Neural progenitor cell (in vitro differentiated cells): ENCODE measurements around the gene RIPOR3. TPM values are rescaled to one million over a fixed set of nuclear protein-coding genes. Genes with fewer than 3 reads are reported as not detected.

ENCODE experiments used
- DNase-seq: peaks from one replicate; pipeline ENCODE4 v3.0.0-alpha.2; 2016; ENCODE audit warnings: low spot score
- H2AFZ ChIP-seq: fragments of 200-600 bp; sonication (generic); replicated peaks from 2 replicates; pipeline ENCODE4 v1.6.1; 2016; ENCODE audit warnings: antibody characterized with exemption
- H3F3A ChIP-seq: fragments of 200-600 bp; sonication (generic); 2 replicates; pipeline ENCODE4 v1.6.1; 2016; ENCODE audit warnings: antibody characterized with exemption, low read depth
- H3K27ac ChIP-seq: fragments of 200-600 bp; sonication (generic); 2 replicates; pipeline ENCODE4 v1.5.1; 2016; ENCODE audit warnings: mild to moderate bottlenecking
- H3K27me3 ChIP-seq: fragments of 200-600 bp; sonication (generic); 2 replicates; pipeline ENCODE4 v1.6.1; 2016; ENCODE audit warnings: mild to moderate bottlenecking, moderate library complexity
- H3K36me3 ChIP-seq: fragments of 200-600 bp; sonication (generic); 2 replicates; pipeline ENCODE4 v1.5.1; 2016
- H3K4me1 ChIP-seq: fragments of 200-600 bp; sonication (generic); 2 replicates; pipeline ENCODE4 v1.6.1; 2016; ENCODE audit warnings: mixed run types
- H3K4me2 ChIP-seq: fragments of 200-600 bp; sonication (generic); 2 replicates; pipeline ENCODE4 v1.6.1; 2016
- H3K4me3 ChIP-seq: fragments of 200-600 bp; sonication (generic); 2 replicates; pipeline ENCODE4 v1.5.1; 2016
- H3K79me2 ChIP-seq: fragments of 200-600 bp; sonication (generic); 2 replicates; pipeline ENCODE4 v1.6.1; 2016; ENCODE audit warnings: low read depth
- H3K9ac ChIP-seq: fragments of 200-600 bp; sonication (generic); 2 replicates; pipeline ENCODE4 v1.6.1; 2016
- H3K9me3 ChIP-seq: fragments of 200-600 bp; sonication (generic); 2 replicates; pipeline ENCODE4 v1.5.1; 2016; ENCODE audit warnings: low read depth
- H4K20me1 ChIP-seq: fragments of 200-600 bp; sonication (generic); 2 replicates; pipeline ENCODE4 v1.6.1; 2016; ENCODE audit warnings: low read depth
- H3K27ac Mint-ChIP-seq: 3 replicates; pipeline ENCODE4 v1.8.0; 2021; ENCODE audit warnings: mixed read lengths
- H3K27me3 Mint-ChIP-seq: 2 replicates; pipeline ENCODE4 v1.8.0; 2022; ENCODE audit warnings: low read depth, mild to moderate bottlenecking, inconsistent platforms, moderate library complexity, mixed read lengths; ENCODE audit not compliant: insufficient read depth
- H3K36me3 Mint-ChIP-seq: 3 replicates; pipeline ENCODE4 v1.8.0; 2021; ENCODE audit warnings: mixed read lengths
- H3K4me1 Mint-ChIP-seq: 3 replicates; pipeline ENCODE4 v1.8.0; 2021; ENCODE audit warnings: mixed read lengths
- H3K4me3 Mint-ChIP-seq: 3 replicates; pipeline ENCODE4 v1.8.0; 2021; ENCODE audit warnings: mild to moderate bottlenecking, moderate library complexity, mixed read lengths
- H3K9me3 Mint-ChIP-seq: 3 replicates; pipeline ENCODE4 v1.8.0; 2020; ENCODE audit warnings: mixed read lengths
- EZH2 ChIP-seq: fragments of 200-600 bp; sonication (generic); IDR thresholded peaks from 2 replicates; pipeline ENCODE4 v1.6.1; 2017; ENCODE audit warnings: antibody characterized with exemption, mild to moderate bottlenecking, moderate library complexity
- EZH2phosphoT487 ChIP-seq: fragments of 200-600 bp; sonication (generic); IDR thresholded peaks from 2 replicates; pipeline ENCODE4 v1.6.1; 2017; ENCODE audit warnings: antibody characterized with exemption
- total RNA-seq: library from RNA; depleted of rRNA; stranded (reverse); fragments of >200 nt; gene quantifications from 2 replicates; pipeline ENCODE4 v1.2.3, GENCODE V29; 2015; ENCODE audit warnings: low replicate concordance
- TF ChIP-seq, protein P1 (sequence below): fragments of 200-600 bp; sonication (generic); IDR thresholded peaks from 2 replicates; pipeline ENCODE4 v1.5.1; 2017; ENCODE audit warnings: antibody characterized with exemption, mild to moderate bottlenecking

Gene RIPOR3
- total RNA-seq, 1 donor from 2014 or later, result 1.2 TPM

- no peak overlapping the region for H3K27ac Mint-ChIP-seq
- peaks cover 6% of the 10 kb centered on the region for H4K20me1 ChIP-seq
Measured at GRCh38 chr20:50567860-50568548, 123.3 kb downstream of the RIPOR3 start.

GRCh38 chr20:50565871-50566270 is 125.5 kb downstream of the RIPOR3 start:
- no peaks in the 10 kb centered on the region for H3K27me3 ChIP-seq
- H3K4me1 ChIP-seq, result no peaks in the 10 kb centered on the region
- Mint-ChIP-seq H3K9me3 (no peaks in the 10 kb centered on the region), H3K4me3 (no peak overlapping the region), H3K4me1 (peaks cover 24% of the 10 kb centered on the region), H3K27me3 (no peaks in the 10 kb centered on the region), H3K27ac (no peak overlapping the region), H3K36me3 (peaks cover 30% of the 10 kb centered on the region)
- no peaks in the 10 kb centered on the region for H3K9me3 ChIP-seq
- no peak overlapping the region for H2AFZ ChIP-seq
- DNase-seq, result no peak
- no peak overlapping the region for H3K27ac ChIP-seq
- no peaks in the 10 kb centered on the region for H3K79me2 ChIP-seq
- H3K9ac ChIP-seq, result no peak overlapping the region
- TF ChIP-seq, protein P1, sequence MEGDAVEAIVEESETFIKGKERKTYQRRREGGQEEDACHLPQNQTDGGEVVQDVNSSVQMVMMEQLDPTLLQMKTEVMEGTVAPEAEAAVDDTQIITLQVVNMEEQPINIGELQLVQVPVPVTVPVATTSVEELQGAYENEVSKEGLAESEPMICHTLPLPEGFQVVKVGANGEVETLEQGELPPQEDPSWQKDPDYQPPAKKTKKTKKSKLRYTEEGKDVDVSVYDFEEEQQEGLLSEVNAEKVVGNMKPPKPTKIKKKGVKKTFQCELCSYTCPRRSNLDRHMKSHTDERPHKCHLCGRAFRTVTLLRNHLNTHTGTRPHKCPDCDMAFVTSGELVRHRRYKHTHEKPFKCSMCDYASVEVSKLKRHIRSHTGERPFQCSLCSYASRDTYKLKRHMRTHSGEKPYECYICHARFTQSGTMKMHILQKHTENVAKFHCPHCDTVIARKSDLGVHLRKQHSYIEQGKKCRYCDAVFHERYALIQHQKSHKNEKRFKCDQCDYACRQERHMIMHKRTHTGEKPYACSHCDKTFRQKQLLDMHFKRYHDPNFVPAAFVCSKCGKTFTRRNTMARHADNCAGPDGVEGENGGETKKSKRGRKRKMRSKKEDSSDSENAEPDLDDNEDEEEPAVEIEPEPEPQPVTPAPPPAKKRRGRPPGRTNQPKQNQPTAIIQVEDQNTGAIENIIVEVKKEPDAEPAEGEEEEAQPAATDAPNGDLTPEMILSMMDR, result no peak
- TF ChIP-seq EZH2phosphoT487, result no peak
- no peak for TF ChIP-seq EZH2
- H3K4me3 ChIP-seq, result no peak overlapping the region
- no peaks in the 10 kb centered on the region for H3K36me3 ChIP-seq
- H4K20me1 ChIP-seq, result no peaks in the 10 kb centered on the region
- H3K4me2 ChIP-seq, result no peak overlapping the region
- H3F3A ChIP-seq, result no peaks in the 10 kb centered on the region

More at GRCh38 chr20:50567860-50568548, 123.3 kb downstream of the RIPOR3 start:
- H2AFZ ChIP-seq, result no peak overlapping the region
- Mint-ChIP-seq H3K27me3 (peaks cover under 1% of the 10 kb centered on the region), H3K4me3 (peak overlapping the region; percentile 12), H3K9me3 (no peaks in the 10 kb centered on the region), H3K36me3 (peaks cover 27% of the 10 kb centered on the region), H3K4me1 (peaks cover 18% of the 10 kb centered on the region)
- no peak overlapping the region for H3K27ac ChIP-seq
- H3F3A ChIP-seq, result no peaks in the 10 kb centered on the region
- no peak for TF ChIP-seq EZH2
- TF ChIP-seq, protein P1, result no peak
- no peak for TF ChIP-seq EZH2phosphoT487
- H3K4me2 ChIP-seq, result no peak overlapping the region
- no peaks in the 10 kb centered on the region for H3K4me1 ChIP-seq
- H3K36me3 ChIP-seq, result no peaks in the 10 kb centered on the region
- no peaks in the 10 kb centered on the region for H3K27me3 ChIP-seq
- DNase-seq, result no peak
- no peak overlapping the region for H3K4me3 ChIP-seq
- no peak overlapping the region for H3K9ac ChIP-seq
- H3K79me2 ChIP-seq, result no peaks in the 10 kb centered on the region
- H3K9me3 ChIP-seq, result no peaks in the 10 kb centered on the region

DNA sequence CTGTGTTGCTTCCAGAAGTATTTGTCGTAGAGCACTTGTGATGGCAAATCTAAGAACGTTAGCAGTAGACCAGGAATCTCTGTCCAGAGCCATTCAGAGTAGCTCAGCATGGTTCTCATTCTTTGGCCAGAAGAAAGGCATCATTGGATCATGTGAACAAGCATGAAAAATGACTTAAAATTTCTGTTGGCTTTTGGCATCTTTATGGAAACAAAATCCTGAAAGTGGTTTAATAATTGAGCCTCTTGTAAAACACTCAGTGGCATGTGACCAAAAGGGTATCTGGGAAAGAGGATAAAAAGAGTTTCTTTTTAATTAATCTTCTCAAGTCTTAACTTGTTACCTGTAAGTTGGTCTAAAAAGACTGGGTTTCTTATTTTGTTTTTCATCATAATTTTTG is 126.0 kb downstream of the RIPOR3 start:
- H4K20me1 ChIP-seq, result no peaks in the 10 kb centered on the region
- H3K79me2 ChIP-seq, result no peaks in the 10 kb centered on the region
- no peaks in the 10 kb centered on the region for H3K9me3 ChIP-seq
- no peak for TF ChIP-seq EZH2
- TF ChIP-seq EZH2phosphoT487, result no peak
- TF ChIP-seq, protein P1, result no peak
- H3K27me3 ChIP-seq, result no peaks in the 10 kb centered on the region
- no peak for DNase-seq
- Mint-ChIP-seq H3K27me3 (no peaks in the 10 kb centered on the region), H3K9me3 (no peaks in the 10 kb centered on the region), H3K27ac (no peak overlapping the region), H3K4me1 (peaks cover 24% of the 10 kb centered on the region), H3K36me3 (peaks cover 30% of the 10 kb centered on the region), H3K4me3 (no peak overlapping the region)
- H2AFZ ChIP-seq, result no peak overlapping the region
- H3K4me2 ChIP-seq, result no peak overlapping the region
- H3K36me3 ChIP-seq, result no peaks in the 10 kb centered on the region
- H3K27ac ChIP-seq, result no peak overlapping the region
- H3F3A ChIP-seq, result no peaks in the 10 kb centered on the region
- no peaks in the 10 kb centered on the region for H3K4me1 ChIP-seq
- H3K9ac ChIP-seq, result no peak overlapping the region
- no peak overlapping the region for H3K4me3 ChIP-seq
